Jurkat, Clone E6-1 (cell line): ENCODE results near the gene GJA1. TPM values are rescaled to one million over a fixed set of nuclear protein-coding genes. Genes with fewer than 3 reads are reported as not detected.
"Not testable (repeated sequence)": the region's sequence is repeated elsewhere in the genome, so short reads cannot be mapped to it uniquely, and the experiment has no call there.

Experiments
- DNase-seq: peaks from one replicate; pipeline ENCODE4 v3.0.0-alpha.2; 2011; ENCODE audit warnings: low read depth, low spot score
- H3K4me3 ChIP-seq: 2 replicates; pipeline ENCODE4 v1.5.1; 2011; ENCODE audit warnings: mild to moderate bottlenecking, low read length, control low read depth, moderate library complexity
- polyA plus RNA-seq: library from polyadenylated mRNA; unstranded; fragments of >200 nt; gene quantifications from one replicate; pipeline ENCODE4 v1.2.1, GENCODE V29; 2012; ENCODE audit warnings: missing spikeins; ENCODE audit not compliant: insufficient read length, insufficient read depth

GJA1 gene
- not detected for polyA plus RNA-seq

DNA sequence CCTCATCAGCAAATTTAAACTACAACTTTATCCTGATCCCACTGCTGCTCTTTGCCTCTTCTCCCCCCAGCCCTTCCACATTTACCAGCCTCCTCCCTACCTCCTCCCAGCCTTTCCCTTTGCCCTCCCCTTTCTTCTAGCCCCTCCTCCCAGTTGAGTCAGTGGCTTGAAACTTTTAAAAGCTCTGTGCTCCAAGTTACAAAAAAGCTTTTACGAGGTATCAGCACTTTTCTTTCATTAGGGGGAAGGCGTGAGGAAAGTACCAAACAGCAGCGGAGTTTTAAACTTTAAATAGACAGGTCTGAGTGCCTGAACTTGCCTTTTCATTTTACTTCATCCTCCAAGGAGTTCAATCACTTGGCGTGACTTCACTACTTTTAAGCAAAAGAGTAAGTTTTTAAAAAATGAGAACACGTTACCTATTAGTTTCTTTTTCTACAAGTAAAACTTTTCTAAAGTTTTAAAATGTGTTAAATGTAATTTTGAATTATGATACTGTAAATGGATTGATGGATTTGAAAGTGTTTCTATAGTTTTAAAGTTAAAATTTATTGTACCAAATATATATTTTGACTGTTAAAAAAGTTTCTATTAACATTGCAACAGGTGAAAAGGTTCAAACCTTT is at the start of gene GJA1:
GJA1 (plus strand) TSS at position 203 of the 626 bp plus-strand sequence. CDS start 11,202 bp downstream, outside the sequence.
- no peak within 1 kb of the TSS for H3K4me3 ChIP-seq
- DNase-seq = no peak

DNA sequence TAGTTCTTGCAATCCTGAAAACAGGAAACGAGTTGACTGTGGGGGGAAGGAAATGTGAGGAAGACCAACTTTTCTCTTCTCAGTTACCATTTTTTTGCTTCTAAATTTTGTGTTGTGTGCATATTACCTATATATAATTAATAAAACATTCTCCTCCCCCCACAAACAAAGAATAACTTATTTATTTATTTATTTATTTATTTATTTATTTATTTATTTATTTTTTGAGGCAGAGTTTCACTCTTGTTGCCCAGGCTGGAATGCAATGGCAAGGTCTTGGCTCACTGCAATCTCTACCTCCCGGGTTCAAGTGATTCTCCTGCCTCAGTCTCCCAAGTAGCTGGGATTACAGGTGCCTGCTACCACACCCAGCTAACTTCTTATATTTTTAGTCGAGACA is 48.9 kb upstream of the GJA1 start:
- DNase-seq, H3K4me3 ChIP-seq: not testable (repeated sequence)

DNA sequence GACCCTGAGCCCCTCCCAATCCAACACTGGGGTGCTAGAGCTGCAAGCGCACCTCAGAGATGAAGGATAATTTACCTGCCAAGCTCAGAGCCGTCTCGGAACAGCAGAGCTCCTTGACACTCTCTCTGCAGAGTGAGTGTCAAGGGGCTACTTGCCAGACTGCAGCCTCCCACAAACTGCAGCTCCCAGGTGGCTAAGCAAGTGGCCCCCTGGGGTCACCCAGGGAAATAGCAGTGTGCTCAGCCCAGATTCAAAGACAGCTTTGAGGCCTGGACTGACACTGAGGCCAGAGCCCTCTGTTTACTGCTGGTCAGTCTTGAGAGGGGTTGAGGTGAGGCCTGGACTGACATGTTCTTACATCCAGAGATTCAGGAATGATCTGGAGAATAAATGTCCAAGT is 46.0 kb upstream of the GJA1 start:
- no peak for DNase-seq
- H3K4me3 ChIP-seq = no peak overlapping the region

DNA sequence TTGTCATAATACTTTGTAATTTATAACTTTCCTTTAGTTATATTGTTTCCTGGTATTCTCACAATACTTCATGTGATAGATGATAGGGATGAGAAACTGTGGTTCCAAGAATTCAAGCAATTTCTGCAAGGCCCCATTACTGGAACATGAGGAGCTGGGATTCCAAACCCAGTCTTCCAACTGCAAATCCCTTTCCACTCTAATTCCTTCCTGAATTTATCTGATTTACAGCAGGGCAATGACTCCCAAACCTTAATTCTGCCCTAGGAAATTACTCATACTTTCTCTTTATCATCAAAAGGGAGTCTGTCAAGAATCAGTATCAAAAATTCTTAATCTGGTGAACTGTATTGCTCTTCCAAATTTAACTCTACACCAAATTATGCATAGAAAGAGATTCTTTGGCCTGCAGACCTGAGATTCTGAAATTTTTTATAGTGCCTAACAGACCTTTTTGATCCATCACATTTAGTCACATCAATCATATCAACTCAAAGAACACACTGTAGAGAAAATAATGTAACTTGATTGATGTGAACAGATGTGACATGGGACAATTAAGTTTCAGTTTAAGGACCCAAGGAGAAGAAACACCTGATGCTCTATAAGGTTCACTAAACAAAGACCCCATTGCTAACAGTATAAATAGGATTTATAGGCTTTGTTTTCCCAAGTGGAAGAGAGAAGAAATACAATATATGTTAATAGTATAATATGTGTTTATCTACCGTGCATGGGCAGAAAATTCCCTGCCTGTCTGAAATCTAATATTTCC is 41.5 kb upstream of the GJA1 start:
- DNase-seq = no peak
- H3K4me3 ChIP-seq = no peak overlapping the region

DNA sequence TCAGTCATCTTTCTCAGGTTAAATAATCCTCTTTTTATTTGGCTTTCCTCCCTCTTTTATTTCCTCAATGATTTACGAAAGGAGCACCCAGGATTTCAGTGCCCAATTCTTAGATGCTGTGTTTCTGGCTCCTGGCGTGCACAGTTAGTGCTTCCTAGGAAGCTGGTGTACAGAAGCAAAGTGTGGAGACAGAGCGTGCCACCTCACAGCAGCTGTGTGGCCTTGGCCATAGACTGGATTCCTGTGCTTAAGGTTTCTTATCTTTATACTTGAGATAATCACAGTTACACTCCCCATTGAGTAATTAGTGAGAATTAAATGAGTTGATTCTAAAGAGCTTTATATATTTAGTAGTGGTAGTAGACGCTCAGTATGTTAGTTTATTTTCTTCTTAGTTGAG is 39.7 kb upstream of the GJA1 start:
- DNase-seq = no peak
- no peak overlapping the region for H3K4me3 ChIP-seq

DNA sequence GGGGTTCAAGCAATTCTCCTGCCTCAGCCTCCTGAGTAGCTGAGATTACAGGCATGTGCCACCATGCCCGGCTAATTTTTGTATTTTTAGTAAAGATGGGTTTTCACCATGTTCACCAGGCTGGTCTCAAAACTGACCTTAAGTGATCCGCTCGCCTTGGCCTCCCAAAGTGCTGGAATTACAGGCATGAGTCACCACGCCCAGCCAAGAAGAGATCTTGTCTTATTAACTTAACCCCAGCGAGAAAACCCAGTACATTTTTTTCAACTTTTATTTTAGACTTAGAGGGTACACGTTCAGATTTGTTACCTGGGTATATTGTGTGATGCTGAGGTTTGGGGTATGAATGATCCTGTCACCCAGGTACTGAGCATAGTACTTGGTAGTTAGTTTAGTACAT is 38.3 kb upstream of the GJA1 start:
- not testable (repeated sequence) for DNase-seq, H3K4me3 ChIP-seq

DNA sequence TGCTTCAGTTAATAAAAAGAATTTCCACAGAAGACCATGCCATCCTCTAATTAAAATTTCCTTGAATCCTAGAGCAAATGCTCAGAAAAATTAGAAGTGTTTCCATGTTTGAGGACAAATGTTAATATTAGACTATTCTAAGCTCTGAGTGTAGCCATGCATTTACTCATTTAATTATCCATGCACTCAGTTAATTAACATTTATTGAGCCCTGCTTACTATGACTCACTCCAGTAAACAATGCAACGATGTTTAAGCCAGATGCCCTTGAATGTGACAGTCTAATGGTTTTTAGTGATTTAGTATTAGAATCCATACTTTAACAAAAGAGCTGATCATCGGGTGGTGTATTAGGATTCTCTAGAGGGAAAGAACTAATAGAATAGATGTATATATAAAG is 37.3 kb upstream of the GJA1 start:
- DNase-seq = no peak
- H3K4me3 ChIP-seq = no peak overlapping the region

DNA sequence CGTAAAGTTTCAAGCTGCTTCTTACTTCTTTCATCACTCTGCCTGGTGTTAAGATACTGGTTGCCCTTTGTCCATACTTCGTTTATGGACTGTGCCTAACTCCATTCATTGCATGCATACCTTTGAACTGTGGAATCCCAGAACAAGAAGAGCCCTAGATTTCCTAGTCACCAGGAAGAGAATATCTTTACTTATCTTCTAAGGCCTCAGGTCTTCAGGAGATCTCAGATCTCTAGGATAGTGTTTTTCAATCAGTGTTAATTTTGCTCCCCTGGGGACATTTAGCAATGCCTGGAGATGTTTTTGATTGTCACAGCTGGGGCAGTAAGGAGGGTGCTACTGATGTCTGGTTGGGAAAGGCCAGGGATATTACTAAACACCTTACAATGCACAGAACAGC is 35.5 kb upstream of the GJA1 start:
- no peak for DNase-seq
- H3K4me3 ChIP-seq = no peak overlapping the region

DNA sequence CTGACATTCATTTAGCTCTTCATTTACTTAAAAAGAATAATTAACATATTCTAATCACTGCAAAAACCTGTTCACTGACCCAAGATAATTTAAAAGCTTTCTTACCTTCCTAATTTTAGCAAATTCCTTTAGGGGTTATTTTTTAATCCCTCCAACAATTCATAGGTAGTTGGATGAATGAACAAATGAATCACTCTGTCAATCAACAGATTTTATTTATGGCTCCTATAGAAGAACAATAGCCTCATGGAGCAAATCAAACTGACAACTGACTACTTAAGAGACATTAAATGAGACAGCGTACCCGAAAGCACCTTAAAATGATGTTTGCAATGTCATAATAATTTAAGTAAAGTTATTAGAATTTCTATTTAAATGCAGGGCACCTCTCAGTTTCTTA is 31.5 kb upstream of the GJA1 start:
- DNase-seq = no peak
- H3K4me3 ChIP-seq = no peak overlapping the region

DNA sequence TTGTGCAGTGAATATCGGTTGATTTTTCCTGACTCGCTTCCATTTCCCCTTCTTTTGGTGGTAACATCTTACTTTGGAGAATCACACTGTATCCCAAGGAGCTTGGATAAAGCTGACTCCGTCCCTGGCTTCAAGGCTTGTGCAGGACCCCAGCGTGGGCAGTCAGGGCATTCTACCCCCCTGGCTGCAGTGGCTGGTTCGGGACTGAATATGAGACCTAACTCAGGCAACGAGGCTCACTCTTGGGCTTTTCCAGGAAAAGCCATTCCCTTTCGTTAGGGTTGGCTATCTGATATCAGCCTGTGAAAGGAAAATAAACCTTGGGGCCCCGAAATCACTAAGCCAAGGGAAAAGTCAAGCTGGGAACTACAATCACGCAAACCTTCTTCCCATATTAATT is 30.1 kb upstream of the GJA1 start:
- H3K4me3 ChIP-seq = no peak overlapping the region
- DNase-seq = no peak

DNA sequence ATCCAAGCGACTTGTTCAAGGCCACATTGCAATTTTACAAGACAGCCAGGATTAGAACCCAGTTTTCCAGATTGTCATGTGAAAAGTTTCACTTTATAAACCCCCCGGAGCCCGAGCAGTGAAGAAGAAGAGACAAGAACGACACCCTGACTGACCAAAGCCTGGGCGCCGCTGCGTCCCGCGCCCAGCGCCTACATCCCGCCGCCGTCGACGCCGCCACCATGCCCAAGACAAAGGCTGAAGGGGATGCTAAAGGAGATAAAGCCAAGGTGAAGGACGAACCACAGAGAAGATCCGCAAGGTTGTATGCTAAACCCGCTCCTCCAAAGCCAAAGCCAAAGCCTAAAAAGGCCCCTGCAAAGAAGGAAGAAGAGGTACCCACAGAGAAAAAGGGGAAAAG is 27.1 kb upstream of the GJA1 start:
- no peak overlapping the region for H3K4me3 ChIP-seq
- no peak for DNase-seq

DNA sequence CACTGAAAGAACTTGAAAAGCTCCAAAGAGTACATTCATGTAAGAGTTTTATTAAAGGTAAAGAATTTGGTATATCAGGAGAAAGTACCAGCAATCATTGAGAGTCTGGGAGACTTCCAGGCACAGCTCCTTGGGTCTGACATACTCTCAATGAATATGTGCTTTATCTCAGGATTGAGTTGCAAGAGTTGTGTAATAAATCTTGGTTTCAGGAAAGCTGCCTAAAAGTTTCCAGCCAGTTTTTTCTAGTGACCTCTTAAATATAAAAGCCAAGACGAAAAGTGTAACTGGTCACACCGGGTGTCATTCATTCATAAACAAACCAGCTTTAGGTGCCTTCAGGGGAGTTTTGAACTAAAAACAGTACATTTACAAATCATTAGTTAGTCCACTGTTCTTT is 21.6 kb upstream of the GJA1 start:
- no peak for DNase-seq

DNA sequence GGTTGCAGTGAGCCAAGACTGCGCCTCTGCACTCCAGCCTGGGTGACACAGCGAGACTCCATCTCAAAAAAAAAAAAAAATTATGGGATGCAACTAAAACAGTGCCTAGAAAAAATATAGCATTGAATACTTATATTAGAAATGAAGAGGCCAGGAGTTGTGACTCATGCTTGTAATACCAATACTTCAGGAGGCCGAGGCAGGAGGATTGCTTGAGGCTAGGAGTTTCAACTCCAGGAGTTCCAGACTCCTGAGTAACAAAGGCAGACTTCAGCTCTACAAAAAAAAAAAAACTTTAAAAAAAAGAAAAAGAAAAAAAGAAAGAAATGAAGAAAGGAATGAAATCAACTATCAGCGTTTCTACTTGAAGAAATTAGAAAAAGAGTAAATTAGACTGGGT is 17.1 kb upstream of the GJA1 start:
- DNase-seq = no peak
- no peak overlapping the region for H3K4me3 ChIP-seq

More for the DNA sequence above, 21.6 kb upstream of the GJA1 start:
- no peak overlapping the region for H3K4me3 ChIP-seq

DNA sequence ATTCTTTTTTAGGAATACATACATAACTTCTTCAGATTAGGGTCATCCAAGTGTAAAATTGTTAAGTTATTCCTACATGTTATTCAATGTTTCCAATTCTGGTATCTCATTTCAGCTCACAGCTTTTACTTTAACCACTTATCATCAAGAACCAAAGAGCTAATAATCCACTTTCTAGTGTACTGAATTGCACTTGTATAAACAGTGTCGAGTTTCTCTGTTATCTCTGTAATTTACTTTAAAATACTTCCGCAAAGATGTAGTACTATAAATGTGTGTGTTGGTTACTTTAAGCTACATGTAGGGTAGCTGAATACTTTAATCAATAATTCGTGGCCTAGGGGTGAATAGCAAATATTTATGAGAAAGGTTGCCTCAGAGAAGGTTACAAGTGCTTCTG is 8.8 kb upstream of the GJA1 start:
- no peak overlapping the region for H3K4me3 ChIP-seq
- DNase-seq = no peak

DNA sequence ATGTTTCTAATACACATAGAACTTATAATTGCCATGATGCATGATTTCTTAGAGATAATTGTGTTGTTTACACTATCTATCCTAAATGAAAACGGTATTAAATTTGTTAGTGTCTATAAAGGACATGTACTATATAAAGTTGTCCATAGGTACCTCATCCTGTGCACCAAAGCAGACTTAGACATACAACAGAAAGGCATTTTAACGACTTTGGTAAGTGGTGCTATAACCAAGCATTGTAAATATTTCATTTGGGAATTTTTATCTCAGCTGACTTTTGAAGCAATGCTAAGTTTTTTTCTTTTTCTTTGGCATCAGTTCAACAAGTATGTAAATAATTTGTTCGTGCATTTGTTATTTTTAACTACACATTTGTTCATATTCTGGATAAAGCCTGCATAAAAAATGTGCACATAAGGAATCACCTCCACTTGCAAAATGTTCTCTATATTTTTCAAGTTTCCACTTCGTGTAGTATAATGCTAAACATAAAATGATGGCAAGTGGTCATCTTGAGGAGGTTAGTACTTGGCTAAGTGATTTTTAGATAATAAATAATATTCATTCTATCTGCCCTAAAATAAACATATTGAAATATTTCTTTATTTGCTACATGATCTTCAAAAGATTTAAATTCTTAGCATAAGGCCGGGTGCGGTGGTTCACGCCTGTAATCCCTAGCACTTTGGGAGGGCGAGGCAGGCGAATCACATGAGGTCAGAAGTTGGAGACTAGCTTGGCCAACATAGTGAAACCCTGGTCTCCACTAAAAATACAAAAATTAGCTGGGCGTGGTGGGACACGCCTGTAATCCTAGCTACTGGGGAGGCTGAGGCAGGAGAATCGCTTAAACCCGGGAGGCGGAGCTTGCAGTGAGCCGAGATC is 6.3 kb upstream of the GJA1 start:
- no peak for DNase-seq
- H3K4me3 ChIP-seq = no peak overlapping the region

DNA sequence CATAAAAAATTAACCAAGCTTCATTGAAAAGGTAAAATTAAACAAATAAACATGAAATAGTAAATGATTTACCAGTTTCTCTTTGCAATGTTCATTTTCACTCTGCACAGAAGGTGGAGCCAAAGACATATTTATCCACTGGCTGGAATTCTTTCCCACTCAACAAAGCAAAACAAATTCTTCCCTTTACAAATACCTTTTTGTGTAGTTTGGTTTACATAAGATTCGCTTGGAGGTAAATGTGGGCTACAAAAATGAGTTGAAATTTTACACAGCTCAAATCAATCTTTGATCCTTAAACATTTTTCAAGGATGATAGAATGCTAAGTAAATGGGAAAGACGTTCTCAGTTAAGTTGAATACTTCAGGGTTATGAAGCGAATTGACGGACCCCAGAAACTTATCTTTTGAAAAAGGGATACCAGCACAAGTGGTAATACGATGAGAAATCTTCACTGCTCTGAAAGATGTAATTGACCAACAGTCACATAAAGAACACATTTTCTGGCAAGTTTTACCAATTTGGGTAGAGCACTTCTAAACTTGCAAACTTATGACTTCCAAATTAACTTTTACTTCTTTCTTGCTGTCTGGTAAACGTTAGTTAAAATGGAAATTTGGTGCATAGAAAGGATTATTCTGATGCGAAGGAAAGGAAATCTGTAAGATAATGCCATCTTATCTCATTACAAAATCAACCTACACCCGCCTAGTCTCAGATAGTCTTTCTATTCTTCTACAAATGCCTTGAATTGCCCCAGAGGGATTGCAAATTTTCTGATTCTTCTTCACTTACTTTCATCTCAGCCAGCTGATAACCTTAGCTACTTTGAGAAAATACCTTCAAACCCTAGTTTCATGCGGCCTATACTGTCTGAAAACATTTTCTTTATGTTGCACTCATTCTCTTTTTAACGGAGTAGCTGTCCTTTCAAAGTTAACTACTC is 4.7 kb upstream of the GJA1 start:
- DNase-seq = no peak
- no peak overlapping the region for H3K4me3 ChIP-seq

DNA sequence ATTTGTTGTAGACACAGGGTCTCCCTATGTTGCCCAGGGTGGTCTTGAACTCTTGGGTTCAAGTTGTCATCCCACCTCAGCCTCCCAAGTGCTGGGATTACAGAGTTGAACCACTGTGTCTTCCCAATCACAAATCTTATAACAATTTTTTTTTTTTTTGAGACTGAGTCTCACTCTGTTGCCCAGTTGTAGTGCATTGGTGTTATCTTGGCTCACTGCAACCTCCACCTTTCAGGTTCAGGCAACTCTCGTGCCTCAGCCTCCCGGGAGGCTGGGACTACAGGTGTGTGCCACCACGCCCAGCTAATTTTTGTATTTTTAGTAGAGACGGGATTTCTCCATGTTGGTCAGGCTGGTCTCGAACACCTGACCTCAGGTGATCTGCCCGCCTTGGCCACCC is 3.7 kb upstream of the GJA1 start:
- not testable (repeated sequence) for H3K4me3 ChIP-seq, DNase-seq

DNA sequence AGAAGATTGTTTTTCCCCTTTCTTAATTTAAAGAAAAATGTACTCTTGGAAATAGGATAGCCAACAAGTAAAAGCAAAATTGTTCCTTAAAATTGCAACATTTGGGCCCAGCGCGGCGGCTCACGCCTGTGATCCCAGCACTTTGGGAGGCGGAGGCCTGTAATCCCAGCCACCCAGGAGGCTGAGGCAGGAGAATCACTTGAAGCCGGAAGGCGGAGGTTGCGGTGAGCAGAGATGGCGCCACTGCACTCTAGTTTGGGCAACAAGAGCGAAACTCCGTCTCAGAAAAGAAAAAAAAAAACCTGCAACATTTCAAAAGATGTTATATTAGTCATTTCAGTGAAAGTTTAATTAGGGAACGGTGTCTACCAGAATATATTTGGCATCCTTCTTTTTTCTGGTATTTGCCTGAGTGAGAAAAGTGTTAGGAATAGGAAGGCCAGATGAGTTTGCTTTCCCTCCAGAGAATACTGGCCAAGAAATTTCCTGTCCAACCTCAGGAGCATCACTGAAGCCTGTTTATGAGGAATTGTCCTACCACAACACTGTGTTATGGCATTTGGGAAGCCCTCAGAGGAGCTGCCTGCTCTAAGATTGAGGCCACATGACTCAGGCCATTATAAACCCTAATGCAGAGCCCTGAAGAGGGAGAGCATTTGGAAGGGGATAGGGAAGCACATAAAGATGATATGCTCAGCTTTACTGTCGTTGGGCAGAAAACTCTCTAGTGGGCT is 1.2 kb upstream of the GJA1 start:
- no peak overlapping the region for H3K4me3 ChIP-seq
- no peak for DNase-seq
